Measurements from ENCODE around the gene PSMD10.

- TF ChIP-seq CTCF (IDR thresholded peaks at IDR 0.05) (no peak), POLR2A (IDR thresholded peaks at IDR 0.05) (no peak), EP300 (IDR thresholded peaks at IDR 0.05) (no peak)
Observed at GRCh38 chrX:108127152-108127551, 35.8 kb upstream of the PSMD10 start.
